Measurements from ENCODE around the gene PLEKHA3. TPM values are rescaled to one million over a fixed set of nuclear protein-coding genes. Genes with fewer than 3 reads are reported as not detected.

PLEKHA3 gene
- total and polyA plus RNA-seq, 2 experiments from 2014 or later: 8.8 to 15.2 TPM

DNA sequence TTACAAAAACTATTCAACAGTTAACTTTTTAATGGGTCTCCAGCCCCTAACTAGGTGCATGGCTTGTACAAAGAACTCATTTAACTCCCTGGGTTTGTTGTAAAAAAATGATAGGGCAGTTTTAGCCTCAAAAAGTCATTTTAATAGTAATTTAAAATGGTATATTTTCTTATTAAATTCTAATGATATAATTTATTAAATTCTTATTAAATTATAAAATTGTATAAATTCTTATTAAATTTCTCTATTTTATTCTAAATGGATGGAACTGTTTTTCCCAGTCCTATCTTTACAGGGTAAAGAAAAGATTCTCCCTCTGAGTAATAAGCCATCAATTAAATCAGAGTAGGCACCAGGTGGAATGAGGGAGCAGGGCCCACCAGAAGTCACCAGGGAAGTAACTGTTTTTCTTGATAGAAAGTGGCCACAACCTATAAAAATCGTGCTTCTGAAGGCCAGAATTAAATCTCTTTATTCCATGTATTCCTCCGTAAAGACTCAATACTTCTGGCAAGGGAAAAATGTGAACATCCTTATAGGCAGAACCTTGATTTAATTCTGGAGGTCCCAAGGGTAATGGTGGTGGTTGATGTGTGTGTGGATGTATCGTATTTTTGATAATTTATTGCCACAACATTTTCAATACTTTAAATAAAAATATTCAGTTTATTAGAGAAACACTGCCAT lies 2.7 kb upstream of the PLEKHA3 start:
- Histone ChIP-seq H3K27ac (ENCODE audit: low read depth) (no peak overlapping the region), H3K9me2 (ENCODE audit: insufficient read depth) (no peaks in the 10 kb centered on the region), H3K27me3 (ENCODE audit: insufficient read depth) (0 out of 2 replicates have a peak, but pooled peaks cover 8% of the 10 kb centered on the region), H3K79me2 (replicated peaks; ENCODE audit: insufficient read depth) (peaks cover 15% of the 10 kb centered on the region), H3K4me3 (peak overlapping the region; percentile 95), H3K4me2 (peak overlapping the region; percentile 97), H2AFZ (peak overlapping the region; percentile 100), H3K36me3 (ENCODE audit: insufficient read depth) (no peaks in the 10 kb centered on the region), H3K4me1 (ENCODE audit: insufficient read depth) (peaks cover 16% of the 10 kb centered on the region; the same call in 1 of the 2 replicates), H4K20me1 (replicated peaks; ENCODE audit: insufficient read depth) (no peaks in the 10 kb centered on the region), H3F3A (replicated peaks; ENCODE audit: low read depth) (peaks cover 2% of the 10 kb centered on the region; the same call in 1 of the 2 replicates)
- Mint-ChIP-seq H3K36me3 (ENCODE audit: low read depth) (no peaks in the 10 kb centered on the region; the same call in 2 of the 3 replicates), H3K27ac (no peak overlapping the region), H3K27me3 (ENCODE audit: insufficient read depth, low read depth, poor library complexity) (peaks cover 2% of the 10 kb centered on the region), H3K9me3 (no peaks in the 10 kb centered on the region; the same call in 2 of the 3 replicates), H3K4me1 (peaks cover 25% of the 10 kb centered on the region), H3K4me3 (peak overlapping the region; percentile 90)
- DNase-seq (ENCODE audit: low spot score): no peak
- TF ChIP-seq, protein P1, sequence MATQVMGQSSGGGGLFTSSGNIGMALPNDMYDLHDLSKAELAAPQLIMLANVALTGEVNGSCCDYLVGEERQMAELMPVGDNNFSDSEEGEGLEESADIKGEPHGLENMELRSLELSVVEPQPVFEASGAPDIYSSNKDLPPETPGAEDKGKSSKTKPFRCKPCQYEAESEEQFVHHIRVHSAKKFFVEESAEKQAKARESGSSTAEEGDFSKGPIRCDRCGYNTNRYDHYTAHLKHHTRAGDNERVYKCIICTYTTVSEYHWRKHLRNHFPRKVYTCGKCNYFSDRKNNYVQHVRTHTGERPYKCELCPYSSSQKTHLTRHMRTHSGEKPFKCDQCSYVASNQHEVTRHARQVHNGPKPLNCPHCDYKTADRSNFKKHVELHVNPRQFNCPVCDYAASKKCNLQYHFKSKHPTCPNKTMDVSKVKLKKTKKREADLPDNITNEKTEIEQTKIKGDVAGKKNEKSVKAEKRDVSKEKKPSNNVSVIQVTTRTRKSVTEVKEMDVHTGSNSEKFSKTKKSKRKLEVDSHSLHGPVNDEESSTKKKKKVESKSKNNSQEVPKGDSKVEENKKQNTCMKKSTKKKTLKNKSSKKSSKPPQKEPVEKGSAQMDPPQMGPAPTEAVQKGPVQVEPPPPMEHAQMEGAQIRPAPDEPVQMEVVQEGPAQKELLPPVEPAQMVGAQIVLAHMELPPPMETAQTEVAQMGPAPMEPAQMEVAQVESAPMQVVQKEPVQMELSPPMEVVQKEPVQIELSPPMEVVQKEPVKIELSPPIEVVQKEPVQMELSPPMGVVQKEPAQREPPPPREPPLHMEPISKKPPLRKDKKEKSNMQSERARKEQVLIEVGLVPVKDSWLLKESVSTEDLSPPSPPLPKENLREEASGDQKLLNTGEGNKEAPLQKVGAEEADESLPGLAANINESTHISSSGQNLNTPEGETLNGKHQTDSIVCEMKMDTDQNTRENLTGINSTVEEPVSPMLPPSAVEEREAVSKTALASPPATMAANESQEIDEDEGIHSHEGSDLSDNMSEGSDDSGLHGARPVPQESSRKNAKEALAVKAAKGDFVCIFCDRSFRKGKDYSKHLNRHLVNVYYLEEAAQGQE (IDR thresholded peaks at IDR 0.05; ENCODE audit: unreplicated experiment): no peak
- no peak for ATAC-seq

DNA sequence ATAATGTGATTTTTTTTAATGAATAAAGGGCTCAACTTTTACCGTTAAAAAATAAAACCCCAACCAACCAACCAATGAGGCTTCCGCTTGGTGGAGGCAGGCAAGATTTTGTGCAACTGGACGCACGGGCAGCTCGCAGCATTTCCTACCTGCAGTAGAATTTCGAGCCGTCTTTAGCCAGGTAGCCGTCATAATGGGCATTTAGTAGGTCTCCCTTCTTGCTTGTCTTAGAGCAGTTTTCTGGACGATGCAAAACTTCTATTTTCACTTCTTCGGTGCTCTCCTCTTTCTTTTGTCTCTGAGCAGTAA lies 2.2 kb upstream of the PLEKHA3 start:
- H2AFZ ChIP-seq: peak overlapping the region; percentile 100
- peaks cover 16% of the 10 kb centered on the region; the same call in 1 of the 2 replicates for H3K4me1 ChIP-seq (ENCODE audit: insufficient read depth)
- H3K27me3 ChIP-seq (ENCODE audit: insufficient read depth): 0 out of 2 replicates have a peak, but pooled peaks cover 8% of the 10 kb centered on the region
- H3K27me3 Mint-ChIP-seq (ENCODE audit: insufficient read depth, low read depth, poor library complexity): peaks cover 2% of the 10 kb centered on the region
- no peaks in the 10 kb centered on the region; the same call in 2 of the 3 replicates for H3K9me3 Mint-ChIP-seq
- no peaks in the 10 kb centered on the region for H3K9me2 ChIP-seq (ENCODE audit: insufficient read depth)
- peaks cover 20% of the 10 kb centered on the region for H3K79me2 ChIP-seq (replicated peaks; ENCODE audit: insufficient read depth)
- peaks cover 2% of the 10 kb centered on the region; the same call in 1 of the 2 replicates for H3F3A ChIP-seq (replicated peaks; ENCODE audit: low read depth)
- ATAC-seq: no peak
- peak overlapping the region; percentile 90 for H3K4me3 Mint-ChIP-seq
- H3K36me3 ChIP-seq (ENCODE audit: insufficient read depth): no peaks in the 10 kb centered on the region
- H3K27ac ChIP-seq (ENCODE audit: low read depth): no peak overlapping the region
- peak; percentile 21 for DNase-seq (ENCODE audit: low spot score)
- H3K36me3 Mint-ChIP-seq (ENCODE audit: low read depth): no peaks in the 10 kb centered on the region; the same call in 2 of the 3 replicates
- peak overlapping the region; percentile 99 for H3K27ac Mint-ChIP-seq
- peaks cover 29% of the 10 kb centered on the region for H3K4me1 Mint-ChIP-seq
- peak overlapping the region; percentile 95 for H3K4me3 ChIP-seq
- H3K4me2 ChIP-seq: peak overlapping the region; percentile 97
- no peaks in the 10 kb centered on the region for H4K20me1 ChIP-seq (replicated peaks; ENCODE audit: insufficient read depth)
- no peak for TF ChIP-seq NANOG (IDR thresholded peaks at IDR 0.05; ENCODE audit: borderline replicate concordance)
- TF ChIP-seq ZNF114 (CRISPR knock-in tag; IDR thresholded peaks at IDR 0.05): no peak
- TF ChIP-seq, protein P2, sequence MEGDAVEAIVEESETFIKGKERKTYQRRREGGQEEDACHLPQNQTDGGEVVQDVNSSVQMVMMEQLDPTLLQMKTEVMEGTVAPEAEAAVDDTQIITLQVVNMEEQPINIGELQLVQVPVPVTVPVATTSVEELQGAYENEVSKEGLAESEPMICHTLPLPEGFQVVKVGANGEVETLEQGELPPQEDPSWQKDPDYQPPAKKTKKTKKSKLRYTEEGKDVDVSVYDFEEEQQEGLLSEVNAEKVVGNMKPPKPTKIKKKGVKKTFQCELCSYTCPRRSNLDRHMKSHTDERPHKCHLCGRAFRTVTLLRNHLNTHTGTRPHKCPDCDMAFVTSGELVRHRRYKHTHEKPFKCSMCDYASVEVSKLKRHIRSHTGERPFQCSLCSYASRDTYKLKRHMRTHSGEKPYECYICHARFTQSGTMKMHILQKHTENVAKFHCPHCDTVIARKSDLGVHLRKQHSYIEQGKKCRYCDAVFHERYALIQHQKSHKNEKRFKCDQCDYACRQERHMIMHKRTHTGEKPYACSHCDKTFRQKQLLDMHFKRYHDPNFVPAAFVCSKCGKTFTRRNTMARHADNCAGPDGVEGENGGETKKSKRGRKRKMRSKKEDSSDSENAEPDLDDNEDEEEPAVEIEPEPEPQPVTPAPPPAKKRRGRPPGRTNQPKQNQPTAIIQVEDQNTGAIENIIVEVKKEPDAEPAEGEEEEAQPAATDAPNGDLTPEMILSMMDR (conservative IDR thresholded peaks at IDR 0.05; ENCODE audit: low read depth in 2 of 2): no peak
- TF ChIP-seq CREB1 (CRISPR knock-in tag; IDR thresholded peaks at IDR 0.05; ENCODE audit: low read depth): no peak
- no peak for TF ChIP-seq POLR2AphosphoS5 (IDR thresholded peaks at IDR 0.05; ENCODE audit: low read depth)
- TF ChIP-seq, protein P3, sequence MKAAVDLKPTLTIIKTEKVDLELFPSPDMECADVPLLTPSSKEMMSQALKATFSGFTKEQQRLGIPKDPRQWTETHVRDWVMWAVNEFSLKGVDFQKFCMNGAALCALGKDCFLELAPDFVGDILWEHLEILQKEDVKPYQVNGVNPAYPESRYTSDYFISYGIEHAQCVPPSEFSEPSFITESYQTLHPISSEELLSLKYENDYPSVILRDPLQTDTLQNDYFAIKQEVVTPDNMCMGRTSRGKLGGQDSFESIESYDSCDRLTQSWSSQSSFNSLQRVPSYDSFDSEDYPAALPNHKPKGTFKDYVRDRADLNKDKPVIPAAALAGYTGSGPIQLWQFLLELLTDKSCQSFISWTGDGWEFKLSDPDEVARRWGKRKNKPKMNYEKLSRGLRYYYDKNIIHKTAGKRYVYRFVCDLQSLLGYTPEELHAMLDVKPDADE (IDR thresholded peaks at IDR 0.05): no peak
- TF ChIP-seq ZNF331 (CRISPR knock-in tag; IDR thresholded peaks at IDR 0.05; ENCODE audit: low read depth): no peak
- TF ChIP-seq STAT1 (IDR thresholded peaks at IDR 0.05; ENCODE audit: unreplicated experiment): no peak
- TF ChIP-seq, protein P1 (IDR thresholded peaks at IDR 0.05; ENCODE audit: unreplicated experiment): no peak
- no peak for TF ChIP-seq JUNB (IDR thresholded peaks at IDR 0.05; ENCODE audit: unreplicated experiment)

Measured in GM23338 (cell line).